WI38 (cell line): ENCODE results near the gene SCYL1.

Source experiments
- H3K4me3 ChIP-seq: 2 replicates; pipeline ENCODE4 v1.5.1; 2011; ENCODE audit warnings: low read depth, mild to moderate bottlenecking, control low read depth, low read length
- CTCF ChIP-seq: IDR thresholded peaks from 2 replicates; pipeline ENCODE4 v1.5.1; 2012; ENCODE audit warnings: low read depth, mild to moderate bottlenecking, control low read depth, low read length

SCYL1 gene

GRCh38 chr11:65546217-65546958 is 21.5 kb downstream of the SCYL1 start:
- no peak for TF ChIP-seq CTCF
- no peak overlapping the region for H3K4me3 ChIP-seq

GRCh38 chr11:65547446-65548125 is 22.7 kb downstream of the SCYL1 start:
- no peak for TF ChIP-seq CTCF
- H3K4me3 ChIP-seq: no peak overlapping the region

GRCh38 chr11:65548395-65548794 is 23.5 kb downstream of the SCYL1 start:
- H3K4me3 ChIP-seq: no peak overlapping the region

GRCh38 chr11:65549096-65549495 is 24.2 kb downstream of the SCYL1 start:
- H3K4me3 ChIP-seq: no peak overlapping the region
- TF ChIP-seq CTCF: no peak

More at GRCh38 chr11:65548395-65548794, 23.5 kb downstream of the SCYL1 start:
- TF ChIP-seq CTCF: no peak

GRCh38 chr11:65551572-65552387 is 26.9 kb downstream of the SCYL1 start:
- no peak for TF ChIP-seq CTCF
- no peak overlapping the region for H3K4me3 ChIP-seq

- no peak for TF ChIP-seq CTCF
Observed at GRCh38 chr11:65552388-65552951, 27.6 kb downstream of the SCYL1 start.

More at GRCh38 chr11:65552388-65552951, 27.6 kb downstream of the SCYL1 start:
- H3K4me3 ChIP-seq: no peak overlapping the region
